HG02885 (cell line): ENCODE results near the gene SLC7A5.
"Not testable (repeated sequence)": the region's sequence is repeated elsewhere in the genome, so short reads cannot be mapped to it uniquely, and the experiment has no call there.

Experiments
- ATAC-seq: cut with Tn5 transposase; IDR thresholded peaks from one replicate; pipeline ENCODE4 v1.9.1; 2021; ENCODE audit warnings: mild to moderate bottlenecking; ENCODE audit not compliant: unreplicated experiment, poor library complexity

The SLC7A5 gene

DNA sequence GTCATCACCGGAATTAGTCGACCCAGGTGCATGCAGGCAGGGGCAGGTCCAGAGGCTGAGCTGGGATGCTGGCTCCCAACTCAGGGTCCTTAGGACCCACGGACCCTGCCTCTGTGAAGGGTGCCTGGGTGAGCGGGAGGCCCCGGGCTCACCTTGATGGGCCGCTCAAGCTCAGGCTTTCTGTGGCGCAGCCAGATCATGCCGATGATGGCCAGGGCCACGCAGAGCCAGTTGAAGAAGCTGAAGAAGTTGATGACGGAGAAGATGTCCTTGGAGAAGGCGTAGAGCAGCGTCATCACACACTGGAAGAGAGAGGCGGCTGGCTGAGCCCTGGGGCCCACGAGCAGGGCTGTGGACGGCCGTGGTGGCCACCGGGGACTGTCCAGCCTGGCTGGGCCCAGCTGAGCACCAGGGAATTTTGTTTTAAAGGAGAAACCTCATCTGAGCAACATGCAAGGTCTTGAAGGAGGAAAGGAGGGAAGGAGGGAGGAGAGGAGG is 32.9 kb downstream of the SLC7A5 start:
- ATAC-seq = no peak

DNA sequence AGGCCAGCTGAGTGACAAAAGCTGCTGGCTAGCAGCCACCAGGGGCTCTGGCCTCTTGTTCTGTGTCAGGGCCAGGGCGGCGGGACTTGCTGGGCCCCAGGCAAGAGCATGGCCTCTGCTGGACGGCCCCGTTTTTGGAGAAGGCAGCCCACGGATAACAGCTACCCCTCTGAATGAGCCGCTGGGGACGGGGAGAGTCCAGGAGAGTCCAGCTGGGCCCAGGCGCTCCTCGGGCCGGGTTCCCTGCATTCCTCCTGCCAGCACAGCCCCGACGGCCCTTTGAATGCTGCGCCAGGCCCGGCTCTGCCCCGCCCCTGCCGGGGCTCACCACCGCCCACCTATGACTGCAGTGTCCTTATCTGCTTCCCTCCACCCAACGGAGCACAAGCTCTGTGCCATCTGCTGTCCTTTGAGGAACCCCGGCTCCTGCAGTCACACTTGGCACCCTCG is 33.4 kb downstream of the SLC7A5 start:
- no peak for ATAC-seq

DNA sequence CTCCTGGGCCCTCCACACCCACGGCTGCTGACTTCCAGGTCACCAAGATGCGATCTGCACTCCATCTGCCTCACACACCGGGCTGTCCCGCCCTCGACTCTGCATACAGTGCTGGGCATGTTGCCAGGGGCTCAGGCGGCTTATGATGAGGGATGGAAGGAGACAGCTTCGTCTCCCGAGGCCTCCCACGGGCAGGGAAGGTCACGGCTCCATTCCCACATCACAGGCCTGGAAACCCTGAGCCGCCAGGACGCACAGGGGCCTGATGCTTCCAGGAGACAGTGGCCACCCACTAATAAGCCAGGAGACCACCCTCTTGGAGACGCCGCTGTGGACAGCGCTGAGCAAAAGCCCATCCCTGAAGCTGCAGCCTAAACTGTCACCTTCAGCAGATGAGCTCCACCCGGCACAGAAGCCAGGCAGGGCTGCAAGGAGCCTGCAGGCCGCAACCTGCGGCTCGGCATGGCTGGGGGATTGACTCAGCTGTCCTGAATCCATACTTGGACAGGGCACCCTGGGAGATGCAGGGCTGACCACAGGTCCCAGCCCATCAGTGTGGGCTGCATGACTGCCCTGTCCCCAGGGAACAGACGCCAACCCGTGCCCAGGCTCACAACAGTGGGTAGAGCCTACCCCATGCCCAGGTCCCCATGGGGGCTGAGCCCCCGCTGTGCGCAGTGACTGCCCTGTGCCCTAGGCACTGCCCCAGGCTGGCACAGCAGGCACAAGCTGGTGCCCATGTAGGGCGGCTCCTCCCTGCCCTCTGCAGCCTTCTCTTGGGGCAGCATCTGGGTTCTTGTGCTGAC is 34.4 kb downstream of the SLC7A5 start:
- ATAC-seq = no peak

DNA sequence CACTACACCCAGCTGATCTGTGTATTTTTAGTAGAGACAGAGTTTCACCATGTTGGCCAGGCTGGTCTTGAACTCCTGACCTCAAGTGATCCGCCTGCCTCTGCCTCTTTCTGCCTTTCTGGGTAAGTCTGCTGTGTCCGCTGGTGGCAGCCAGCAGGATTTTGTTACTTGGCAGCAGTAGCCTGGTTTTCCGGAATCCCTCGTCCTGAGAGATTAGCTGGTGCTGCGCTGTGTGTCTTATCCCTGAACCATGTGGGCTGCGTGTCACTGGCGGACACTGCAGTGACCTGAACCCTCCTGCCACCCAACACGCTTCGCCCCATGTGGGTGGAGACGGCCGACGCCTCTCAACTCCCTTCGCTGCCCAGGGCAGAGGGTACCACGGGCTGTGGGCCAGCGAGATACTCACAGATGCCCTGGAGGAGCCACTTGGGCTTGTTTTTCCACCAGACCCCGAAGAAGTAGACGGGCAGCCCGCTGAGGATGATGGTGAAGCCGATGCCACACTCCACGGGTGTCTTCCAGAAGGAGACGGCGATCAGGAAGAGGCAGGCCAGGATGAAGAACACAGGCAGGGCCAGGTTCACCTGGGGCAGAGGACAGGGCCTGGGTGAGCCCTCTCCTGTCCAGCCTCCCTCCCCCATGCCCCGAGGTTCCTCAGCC is 35.2 kb downstream of the SLC7A5 start:
- ATAC-seq = no peak

DNA sequence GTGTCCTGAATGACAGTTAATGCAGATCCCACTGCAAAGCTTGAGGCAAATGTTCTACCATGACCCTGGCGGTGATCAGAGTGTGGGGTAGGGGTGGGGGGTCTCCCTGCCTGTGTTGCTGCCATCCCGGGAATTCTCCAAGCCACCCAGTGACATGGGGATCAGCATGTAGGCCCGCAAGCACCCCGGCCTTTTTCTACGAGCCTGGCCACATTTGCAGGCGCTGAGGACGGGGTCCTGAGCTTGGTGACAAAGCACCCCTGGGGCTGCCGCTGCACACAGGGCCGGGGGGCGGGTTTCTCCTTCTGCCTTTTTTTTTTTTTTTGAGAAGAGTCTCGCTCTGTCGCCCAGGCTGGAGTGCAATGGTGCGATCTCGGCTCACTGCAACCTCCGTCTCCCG is 35.8 kb downstream of the SLC7A5 start:
- no peak for ATAC-seq

DNA sequence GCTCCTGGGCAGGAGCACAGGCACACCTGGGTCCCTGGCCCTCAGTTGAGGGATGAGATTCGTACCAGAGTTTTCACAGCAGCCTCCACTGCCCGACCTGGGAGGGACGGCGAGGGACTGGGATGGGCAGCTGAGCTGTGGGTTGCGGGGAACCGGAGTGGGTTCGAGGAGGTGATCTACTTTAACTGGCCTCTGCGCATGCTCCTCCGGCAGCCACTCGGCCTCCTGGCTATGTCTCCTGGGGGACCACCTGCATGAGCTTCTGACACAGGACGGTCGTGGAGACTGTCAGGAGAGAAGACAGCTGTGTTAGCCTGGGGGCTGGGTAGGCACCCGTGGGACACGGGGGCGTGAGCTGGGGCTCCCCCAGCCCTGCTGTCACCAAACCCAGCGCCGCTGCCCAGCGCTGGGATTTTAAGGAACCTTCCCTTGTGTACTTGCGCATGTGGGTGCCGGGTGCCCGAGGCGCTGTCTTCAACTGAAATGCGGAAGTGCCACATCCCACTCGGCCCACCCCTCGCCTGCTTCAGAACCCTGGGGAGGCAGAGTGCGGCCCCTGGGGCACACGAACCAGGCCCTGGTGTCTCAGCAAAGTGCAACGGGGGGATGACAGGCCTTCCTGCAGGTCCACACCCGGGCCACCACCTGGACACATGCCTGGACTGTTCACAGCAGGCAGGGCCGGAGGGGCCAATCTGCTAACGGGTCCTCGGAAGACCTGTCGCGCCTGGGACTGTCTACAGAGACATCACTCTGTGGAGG is 36.4 kb downstream of the SLC7A5 start:
- ATAC-seq = no peak

DNA sequence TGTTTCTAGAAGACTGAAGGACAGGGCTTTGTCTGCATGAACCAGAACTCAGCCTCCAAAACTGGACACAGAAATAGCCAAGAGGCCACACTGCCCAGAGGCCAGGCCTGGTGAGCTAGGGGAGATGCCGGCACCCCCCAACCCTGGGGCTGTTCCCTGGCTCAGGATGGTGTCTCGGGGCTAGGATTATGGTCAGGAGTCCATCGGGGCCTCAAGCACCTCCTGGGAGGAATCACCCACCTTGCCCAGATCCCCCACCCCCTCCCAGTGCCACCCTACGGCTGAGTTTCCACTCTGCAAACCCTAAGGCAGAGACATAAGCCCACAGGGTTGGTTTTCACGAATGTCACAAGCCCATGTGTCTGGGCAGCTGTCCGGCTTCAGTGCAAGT is 37.2 kb downstream of the SLC7A5 start:
- ATAC-seq = no peak

DNA sequence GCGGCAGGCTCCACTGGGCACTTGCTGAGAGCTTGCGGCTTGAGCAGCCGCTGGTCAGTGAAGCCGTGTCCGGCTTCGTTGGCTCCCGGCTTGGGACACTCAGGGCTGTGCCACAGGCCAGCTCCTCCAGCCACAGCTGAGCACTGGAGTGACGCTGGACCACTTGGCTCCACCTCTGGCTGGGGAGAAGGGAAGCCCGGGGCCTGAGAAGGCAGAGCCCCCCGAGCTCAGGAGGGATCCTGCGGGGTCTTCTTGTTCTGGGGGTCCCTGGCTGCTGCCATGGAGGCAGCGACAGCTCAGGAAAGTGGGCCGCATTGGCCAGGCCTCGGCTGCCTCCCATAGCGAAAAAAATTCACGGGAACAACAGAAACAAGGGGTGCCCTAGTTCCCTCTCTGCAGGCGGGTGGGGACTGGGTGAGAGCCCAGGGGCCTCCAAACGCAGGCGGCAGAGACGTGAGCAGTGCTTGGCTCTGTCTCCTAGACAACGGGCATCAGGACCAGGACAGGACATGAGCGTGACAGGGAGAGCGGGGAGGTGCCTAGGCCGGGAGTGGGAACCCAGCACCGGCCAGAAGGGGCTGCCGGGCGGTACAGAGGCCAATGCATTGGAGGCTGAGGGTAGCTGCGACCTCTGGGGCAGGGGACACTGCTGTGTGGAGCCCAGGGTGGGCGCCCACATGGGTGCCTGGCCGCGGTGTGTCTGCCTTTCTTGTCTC is 37.7 kb downstream of the SLC7A5 start:
- ATAC-seq = no peak

DNA sequence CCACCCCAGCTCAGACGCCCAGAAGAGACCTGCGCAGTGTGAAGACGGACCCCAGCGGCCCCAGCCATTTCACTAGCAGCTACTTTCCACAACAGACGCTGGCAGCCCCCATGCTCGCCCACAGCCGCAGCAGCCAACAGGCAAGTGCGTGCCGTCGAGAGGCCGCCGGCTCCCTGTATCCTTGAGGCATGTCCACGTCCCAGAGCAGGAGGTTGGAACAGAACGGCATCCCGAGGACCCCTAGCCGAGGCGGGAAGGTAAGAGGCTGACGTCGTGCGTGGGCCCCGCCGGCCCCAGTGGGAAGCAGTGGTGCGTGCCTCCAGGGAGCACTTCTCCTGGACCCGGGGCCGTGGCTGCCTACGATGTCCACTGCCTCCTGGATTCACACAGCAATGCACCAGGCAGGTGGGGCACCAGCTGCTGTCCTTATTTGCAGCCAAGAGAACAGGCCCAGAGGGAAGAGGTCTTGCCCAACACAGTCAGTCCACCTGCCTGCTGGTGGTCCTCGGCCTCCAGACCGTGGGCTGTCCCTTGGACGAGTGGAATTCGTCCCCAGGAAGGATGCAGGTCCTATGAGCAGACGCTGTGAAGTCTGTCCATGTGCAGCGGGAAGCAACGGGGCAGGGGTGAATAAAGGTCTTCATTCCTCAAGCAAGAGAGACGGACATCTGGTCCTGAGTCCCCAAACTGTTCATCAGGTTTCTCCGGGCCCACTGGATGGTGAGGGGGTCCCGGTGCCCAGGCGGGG is 38.5 kb downstream of the SLC7A5 start:
- no peak for ATAC-seq

DNA sequence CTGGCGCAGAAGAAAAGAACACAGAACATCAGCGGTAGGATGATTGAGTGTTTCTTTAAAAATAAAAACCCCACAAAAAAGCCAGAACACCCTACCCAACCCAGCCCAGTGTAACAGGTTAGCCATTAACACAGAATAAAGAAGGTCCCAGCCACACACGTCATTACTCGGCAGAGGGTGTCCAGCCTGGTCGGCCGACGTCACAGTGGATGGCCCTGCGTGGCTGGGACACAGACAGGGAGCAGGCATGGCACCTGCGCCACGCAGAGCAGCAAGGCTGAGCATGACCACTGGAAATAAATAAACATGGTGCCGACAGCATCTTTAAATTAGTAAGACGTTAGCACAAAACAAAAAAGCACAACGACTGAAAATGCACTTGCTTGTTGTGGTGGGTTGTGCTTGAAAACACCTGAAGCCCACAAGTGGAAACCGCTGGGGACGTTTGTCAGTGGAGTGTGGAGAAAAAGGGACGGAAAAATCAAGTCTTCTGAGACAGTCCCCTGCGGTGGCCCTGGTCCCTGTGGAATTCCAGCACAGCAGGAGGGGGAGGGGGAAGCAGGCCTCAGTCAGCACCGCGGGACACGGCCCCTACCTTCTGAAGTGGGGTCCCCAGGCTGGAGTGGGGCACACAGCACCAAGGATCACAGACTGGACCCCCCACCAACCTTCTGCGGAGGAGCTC is 39.2 kb downstream of the SLC7A5 start:
- no peak for ATAC-seq

DNA sequence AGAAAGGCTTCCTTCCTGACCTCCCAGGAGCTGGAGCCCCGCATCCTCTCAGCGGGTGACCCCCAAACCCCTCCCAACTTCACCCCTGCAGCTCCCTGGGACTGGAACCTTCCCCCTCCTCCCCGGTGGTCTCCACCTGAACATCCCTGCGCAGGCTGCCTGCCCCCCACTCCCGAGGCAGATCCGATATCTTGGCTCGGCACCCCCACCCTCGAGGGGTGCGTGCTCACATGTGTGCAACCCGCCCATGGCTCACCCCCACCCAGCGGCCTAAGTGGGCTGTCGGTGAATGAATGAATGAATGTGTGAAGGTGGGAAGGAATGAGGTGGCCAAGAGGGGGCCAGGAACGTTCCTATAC is 39.7 kb downstream of the SLC7A5 start:
- no peak for ATAC-seq

DNA sequence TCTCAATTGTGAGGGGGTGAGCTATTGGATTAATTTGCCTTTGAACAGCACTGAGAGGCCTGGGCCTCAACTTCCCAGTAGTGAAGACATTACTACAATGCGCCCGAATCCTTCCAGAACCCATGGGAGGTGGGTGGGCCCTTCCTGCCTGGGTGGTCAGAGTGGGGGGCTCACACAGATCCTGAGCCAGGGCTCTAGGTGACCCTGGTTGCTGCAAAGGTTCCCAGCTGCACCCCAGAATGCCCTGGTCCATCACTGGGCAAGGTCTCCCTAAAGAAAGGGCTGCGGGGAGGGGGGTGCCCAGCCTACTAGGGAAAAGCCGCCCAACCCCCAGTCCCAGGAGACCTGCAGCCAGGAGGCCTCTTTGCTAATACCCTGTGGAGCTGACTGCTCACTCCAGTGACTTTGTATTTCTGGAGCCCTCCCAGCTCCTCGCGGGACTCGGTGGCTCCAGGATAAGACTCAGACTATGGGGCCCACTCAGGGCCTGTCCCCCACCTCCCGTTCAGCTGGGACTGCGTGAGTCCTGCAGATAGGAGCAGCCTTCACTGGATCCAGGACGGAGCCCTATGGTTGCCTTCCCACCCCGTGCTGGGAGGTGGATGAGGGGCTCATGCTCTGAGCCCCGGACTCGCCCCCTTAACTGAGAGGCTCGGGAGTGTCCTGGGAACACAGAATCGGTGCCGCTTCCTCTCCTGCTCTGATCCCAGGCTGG is 40.2 kb downstream of the SLC7A5 start:
- no peak for ATAC-seq

DNA sequence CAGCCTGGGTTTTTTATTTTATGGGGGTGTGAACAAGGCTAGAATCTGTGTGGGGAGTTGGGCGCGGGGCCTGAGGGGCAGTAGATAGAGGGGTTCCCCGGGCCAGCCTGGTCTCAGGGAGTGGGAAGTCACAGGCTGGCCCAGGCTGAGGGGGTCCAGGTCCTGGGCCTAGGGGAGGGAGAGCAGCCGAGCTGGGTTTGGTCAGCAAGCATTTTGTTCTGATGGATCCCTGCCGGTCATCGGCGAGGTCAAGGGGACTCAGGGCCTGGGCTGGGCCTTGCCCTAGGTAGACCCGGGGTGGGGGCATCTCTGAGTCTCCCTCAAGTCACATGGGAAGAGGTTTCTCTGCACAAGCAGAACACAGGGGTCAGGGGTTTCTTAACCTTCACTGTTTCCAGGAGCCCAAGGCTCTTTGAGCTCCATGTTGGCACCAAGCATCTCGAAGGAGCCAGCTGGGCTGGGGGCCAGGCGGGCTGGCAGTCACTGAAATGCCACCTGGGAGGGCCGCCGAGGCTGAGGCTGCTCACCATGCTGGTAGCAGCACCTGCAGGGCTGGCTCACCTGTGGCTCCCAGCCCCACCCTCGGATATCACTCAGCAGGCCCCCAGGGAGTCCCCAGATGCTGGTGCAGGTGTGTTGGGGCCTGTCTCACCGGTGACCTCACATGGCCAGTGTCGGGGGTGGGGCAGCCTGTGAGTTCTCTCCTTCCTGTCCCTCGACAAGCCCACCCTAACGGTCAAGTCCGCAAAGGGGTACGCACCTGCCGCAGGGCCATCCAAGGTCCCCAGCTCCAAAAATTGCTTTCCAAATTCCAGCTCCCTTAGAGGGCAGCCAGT is 41.0 kb downstream of the SLC7A5 start:
- ATAC-seq = no peak

DNA sequence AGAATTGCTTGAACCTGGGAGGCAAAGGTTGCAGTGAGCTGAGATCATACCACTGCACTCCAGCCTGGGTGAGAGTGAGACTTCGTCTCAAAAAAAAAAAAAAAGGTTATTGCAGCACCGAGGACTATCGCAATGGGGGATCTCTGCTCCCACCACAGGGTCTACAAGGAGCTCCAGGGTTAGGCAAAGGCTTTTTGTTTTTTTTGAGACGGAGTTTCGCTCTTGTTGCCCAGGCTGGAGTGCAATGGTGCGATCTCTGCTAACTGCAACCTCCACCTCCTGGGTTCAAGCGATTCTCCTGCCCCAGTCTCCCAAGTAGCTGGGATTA is 41.8 kb downstream of the SLC7A5 start:
- ATAC-seq = not testable (repeated sequence)

DNA sequence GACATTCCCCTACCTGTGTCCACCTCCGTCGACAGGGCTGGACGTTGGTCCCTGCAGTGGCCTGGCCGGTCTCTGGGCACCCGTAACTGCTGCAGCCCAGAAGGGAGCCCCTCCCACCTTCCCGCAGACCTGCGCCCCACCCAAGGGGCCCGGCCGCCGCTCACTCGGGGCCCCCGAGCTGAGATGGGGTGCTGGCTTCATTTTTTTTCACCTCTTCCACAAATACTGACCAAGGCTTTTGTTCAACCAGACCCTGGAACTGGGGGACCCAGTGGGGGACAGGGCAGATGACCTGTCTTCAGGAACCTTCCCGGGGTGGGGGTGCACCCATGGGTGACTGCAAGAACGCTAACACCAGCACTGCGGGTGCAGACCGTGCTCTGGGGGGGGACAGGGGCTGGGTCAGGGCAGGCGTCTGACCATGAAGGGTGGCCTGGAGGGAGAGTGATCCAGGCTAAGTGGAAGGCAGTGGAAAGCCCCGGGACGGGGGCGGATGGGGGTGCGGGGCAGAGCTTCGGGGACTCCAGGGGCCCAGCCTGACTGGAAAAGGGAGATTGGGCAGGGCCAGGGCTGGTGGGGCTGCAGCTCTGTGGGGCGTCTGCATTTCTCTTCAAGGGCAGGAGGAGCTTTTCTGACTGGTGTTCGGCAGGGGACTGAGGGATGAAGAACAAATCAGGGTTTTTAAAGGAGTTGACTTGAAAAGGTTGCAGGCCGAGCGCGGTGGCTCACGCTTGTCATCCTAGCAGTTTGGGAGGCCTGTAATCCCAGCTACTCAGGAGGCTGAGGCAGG is 42.3 kb downstream of the SLC7A5 start:
- no peak for ATAC-seq

DNA sequence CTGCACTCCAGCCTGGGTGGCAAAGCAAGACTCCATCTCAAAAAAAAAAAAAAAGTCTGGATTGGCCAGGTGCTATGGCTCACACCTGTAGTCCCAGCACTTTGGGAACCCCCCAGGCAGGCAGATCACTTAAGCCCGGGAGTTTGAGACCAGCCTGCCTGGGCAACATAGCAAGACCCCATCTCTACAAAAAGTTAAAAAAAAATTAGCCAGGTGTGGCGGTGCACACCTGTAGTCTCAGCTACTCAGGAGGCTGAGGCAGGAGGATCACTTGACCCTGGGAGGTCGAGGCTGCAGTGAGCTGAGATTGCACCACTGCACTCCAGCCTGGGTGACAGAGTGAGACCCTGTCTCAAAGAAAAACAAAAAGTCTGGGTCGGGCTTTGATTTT is 42.9 kb downstream of the SLC7A5 start:
- ATAC-seq = not testable (repeated sequence)

DNA sequence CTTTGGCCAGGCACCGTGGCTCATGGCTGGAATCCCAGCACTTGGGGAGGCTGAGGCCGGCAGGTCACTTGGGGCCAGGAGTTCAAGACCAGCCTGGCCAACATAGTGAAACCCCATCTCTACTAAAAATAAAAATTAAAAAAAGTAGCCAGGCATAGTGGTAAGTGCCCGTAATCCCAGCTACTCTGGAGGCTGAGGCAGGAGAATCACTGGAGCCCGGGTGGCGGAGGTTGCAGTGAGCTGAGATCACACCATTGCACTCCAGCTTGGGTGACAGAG is 43.5 kb downstream of the SLC7A5 start:
- not testable (repeated sequence) for ATAC-seq
